Stimulated activated CD4-positive, alpha-beta T cell treated with anti-CD3 and anti-CD28 coated beads, TNF-alpha, amount 100 ng/mL, for 48 hours (primary cell): ENCODE data around the gene METTL16.

Experiments
- DNase-seq, 3 donors: peaks; one replicate each; pipeline ENCODE4 v3.0.0-alpha.2; 2020; ENCODE audit warnings: low read depth in 3 of 3

The METTL16 gene

GRCh38 chr17:2380226-2380922 is 131.3 kb downstream of the METTL16 start:
- DNase-seq = no peak

- DNase-seq = no peak
Observed at GRCh38 chr17:2379489-2380225, 132.0 kb downstream of the METTL16 start.

- no peak for DNase-seq
Observed at GRCh38 chr17:2378905-2379304, 132.8 kb downstream of the METTL16 start.

- no peak for DNase-seq
Observed at GRCh38 chr17:2377659-2378058, 134.0 kb downstream of the METTL16 start.

- DNase-seq = no peak
Observed at GRCh38 chr17:2376107-2376506, 135.6 kb downstream of the METTL16 start.

- DNase-seq = no peak
Observed at GRCh38 chr17:2375406-2375805, 136.3 kb downstream of the METTL16 start.

GRCh38 chr17:2374549-2375285 is 137.0 kb downstream of the METTL16 start:
- DNase-seq = no peak

- DNase-seq = no peak
Observed at GRCh38 chr17:2373179-2373578, 138.5 kb downstream of the METTL16 start.

- no peak for DNase-seq
Observed at GRCh38 chr17:2372681-2373080, 139.0 kb downstream of the METTL16 start.

GRCh38 chr17:2372180-2372579 is 139.5 kb downstream of the METTL16 start:
- no peak for DNase-seq

- DNase-seq = no peak
Observed at GRCh38 chr17:2371183-2372130, 140.2 kb downstream of the METTL16 start.

- DNase-seq = no peak
Observed at GRCh38 chr17:2370211-2370589, 141.5 kb downstream of the METTL16 start.

- no peak for DNase-seq
Observed at GRCh38 chr17:2369551-2370210, 142.0 kb downstream of the METTL16 start.

GRCh38 chr17:2369039-2369438 is 142.6 kb downstream of the METTL16 start:
- DNase-seq = no peak

GRCh38 chr17:2368359-2368758 is 143.3 kb downstream of the METTL16 start:
- DNase-seq = no peak

- no peak for DNase-seq
Observed at GRCh38 chr17:2366747-2367494, 144.8 kb downstream of the METTL16 start.
